Measurements from ENCODE around the gene B3GNT2.

B3GNT2 gene

DNA sequence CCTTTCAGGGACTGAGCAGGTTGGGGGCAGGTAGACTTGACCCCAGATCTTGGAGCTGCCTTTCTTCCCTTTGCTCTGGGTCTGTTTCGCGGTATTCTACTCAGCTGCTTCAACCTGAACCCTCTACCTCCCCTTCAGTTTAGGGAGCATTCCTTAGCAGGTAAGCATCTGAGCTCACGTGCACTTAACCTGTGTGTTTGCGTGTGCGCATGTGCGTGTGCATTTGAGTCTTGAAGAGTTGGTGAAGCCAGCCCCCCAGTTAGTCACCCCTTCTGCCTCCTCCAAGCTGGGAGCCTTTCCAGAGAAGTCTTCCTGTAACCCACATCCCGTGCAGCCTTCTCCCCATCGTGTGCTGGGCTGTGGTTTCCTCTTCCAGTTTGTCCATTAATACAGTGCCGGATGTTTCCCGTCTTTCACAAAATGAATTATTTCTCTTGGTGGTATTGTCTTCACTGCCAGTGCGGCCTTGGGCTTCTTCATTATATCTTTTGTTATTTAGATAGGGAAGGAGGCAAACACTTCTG is 33.2 kb downstream of the B3GNT2 start:
- TF ChIP-seq, protein P1, sequence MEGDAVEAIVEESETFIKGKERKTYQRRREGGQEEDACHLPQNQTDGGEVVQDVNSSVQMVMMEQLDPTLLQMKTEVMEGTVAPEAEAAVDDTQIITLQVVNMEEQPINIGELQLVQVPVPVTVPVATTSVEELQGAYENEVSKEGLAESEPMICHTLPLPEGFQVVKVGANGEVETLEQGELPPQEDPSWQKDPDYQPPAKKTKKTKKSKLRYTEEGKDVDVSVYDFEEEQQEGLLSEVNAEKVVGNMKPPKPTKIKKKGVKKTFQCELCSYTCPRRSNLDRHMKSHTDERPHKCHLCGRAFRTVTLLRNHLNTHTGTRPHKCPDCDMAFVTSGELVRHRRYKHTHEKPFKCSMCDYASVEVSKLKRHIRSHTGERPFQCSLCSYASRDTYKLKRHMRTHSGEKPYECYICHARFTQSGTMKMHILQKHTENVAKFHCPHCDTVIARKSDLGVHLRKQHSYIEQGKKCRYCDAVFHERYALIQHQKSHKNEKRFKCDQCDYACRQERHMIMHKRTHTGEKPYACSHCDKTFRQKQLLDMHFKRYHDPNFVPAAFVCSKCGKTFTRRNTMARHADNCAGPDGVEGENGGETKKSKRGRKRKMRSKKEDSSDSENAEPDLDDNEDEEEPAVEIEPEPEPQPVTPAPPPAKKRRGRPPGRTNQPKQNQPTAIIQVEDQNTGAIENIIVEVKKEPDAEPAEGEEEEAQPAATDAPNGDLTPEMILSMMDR (IDR thresholded peaks at IDR 0.05; ENCODE audit: insufficient read depth, low read depth, low read length, missing control alignments) = no peak
- no peak for DNase-seq (ENCODE audit: low read depth)

DNA sequence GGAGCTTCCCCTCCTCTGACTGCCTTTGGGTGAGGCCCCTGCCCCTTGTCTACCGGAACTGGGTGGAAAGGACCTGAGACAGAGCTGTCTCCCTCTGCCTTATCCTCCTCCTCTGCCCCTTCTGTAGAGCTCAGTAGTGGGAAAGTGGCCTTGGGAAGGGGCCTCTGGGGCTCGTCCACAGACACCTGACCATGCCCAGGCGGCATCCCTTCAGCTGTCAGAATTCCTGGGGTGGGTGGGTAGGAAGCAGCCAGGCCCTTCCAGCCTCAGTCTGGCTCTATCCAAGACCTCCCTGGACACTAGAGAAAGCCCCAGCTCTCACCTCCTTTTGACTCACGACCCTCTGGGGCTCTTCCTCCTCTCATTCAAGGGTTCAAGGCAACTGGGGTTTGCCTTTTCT is 35.6 kb downstream of the B3GNT2 start:
- DNase-seq (ENCODE audit: low read depth) = no peak
- TF ChIP-seq, protein P1 (IDR thresholded peaks at IDR 0.05; ENCODE audit: insufficient read depth, low read depth, low read length, missing control alignments) = no peak
- no peak overlapping the region for H3K4me3 ChIP-seq (ENCODE audit: low read depth, low read length)

More for the DNA sequence above, 33.2 kb downstream of the B3GNT2 start:
- no peak overlapping the region for H3K4me3 ChIP-seq (ENCODE audit: low read depth, low read length)

DNA sequence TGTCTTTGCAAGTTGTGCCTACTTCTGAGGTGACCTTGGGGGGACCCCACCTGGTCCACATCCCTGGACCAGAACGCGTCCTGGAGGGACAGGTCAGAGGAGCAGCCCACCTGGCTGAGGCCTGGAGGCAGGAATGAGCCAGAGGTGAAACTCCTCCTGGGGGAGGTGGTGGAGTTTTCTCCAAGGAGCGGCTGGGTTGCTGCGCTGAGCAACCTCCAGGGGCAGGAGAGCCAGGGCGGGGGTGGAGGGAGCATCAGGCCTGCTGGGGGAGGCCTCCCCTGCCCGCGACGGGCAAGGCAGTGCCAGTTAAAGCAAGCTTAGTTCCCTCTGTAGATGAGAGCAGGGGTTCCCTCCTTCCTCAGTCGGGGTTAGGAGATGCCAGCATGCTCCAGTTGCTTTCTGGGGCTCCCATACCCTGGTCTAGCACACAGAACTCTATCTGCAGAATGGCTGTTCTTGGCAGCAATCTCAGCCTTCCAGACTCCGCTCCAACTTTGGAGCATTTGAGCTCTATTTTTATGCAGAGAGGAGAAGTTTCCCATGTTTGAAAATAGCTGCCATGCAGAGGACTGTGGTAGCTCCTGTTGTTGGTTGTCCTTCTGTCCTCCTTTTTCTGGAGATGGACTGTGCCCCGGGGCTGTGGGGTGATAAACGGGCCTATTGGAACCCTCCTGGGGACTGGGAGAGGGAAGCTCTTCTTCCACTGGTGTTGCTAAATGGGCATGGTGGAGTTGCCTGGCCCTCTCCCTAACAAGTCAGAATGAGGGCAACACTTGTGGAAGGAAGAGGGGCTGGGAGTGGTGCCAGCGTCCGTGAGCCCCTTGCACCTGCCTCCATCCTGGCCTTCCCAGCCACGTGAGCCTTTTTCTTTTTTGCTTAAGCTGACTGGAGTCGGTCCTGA is 39.1 kb downstream of the B3GNT2 start:
- no peak for DNase-seq (ENCODE audit: low read depth)
- no peak overlapping the region for H3K4me3 ChIP-seq (ENCODE audit: low read depth, low read length)
- TF ChIP-seq, protein P1 (IDR thresholded peaks at IDR 0.05; ENCODE audit: insufficient read depth, low read depth, low read length, missing control alignments) = no peak

DNA sequence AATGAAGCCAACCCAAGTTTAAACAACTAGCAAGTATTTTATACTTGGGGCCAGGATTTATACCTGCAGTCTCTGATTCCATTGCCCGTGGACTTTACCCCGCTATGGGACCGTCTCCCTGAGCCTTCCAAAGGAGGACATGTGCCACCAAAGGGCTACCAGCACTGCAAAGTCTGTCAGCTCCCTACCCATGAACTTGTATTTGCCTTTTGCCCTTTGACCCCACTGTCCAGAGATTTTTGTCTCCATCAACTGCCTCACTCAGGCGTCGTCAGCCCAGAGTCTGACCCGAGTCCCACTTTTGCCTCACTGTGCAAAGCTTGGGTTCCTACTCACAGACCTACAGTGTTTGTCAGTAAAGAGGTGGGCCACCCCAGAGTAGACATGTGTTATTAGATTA is 40.6 kb downstream of the B3GNT2 start:
- no peak for DNase-seq (ENCODE audit: low read depth)
- TF ChIP-seq, protein P1 (IDR thresholded peaks at IDR 0.05; ENCODE audit: insufficient read depth, low read depth, low read length, missing control alignments) = no peak

DNA sequence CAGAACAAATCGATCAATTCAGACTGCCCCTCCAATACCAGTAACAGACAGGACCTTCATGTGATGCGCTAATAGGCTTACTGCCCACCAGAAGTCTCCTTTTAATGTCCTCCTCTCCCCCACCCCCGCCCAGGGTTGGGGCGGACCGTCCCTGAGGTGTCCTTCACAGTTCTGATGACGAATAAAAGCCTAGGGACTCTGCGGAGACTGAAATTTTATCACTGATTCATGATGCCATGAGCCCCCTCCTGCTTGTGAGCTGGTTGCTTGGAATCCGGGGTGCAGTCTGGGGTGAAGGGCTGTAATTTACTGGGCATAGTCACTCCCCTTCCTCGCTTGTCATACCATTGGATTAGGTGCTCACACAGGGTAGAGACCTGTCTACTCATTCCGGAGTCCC is 42.3 kb downstream of the B3GNT2 start:
- H3K4me3 ChIP-seq (ENCODE audit: low read depth, low read length) = no peak overlapping the region
- TF ChIP-seq, protein P1 (IDR thresholded peaks at IDR 0.05; ENCODE audit: insufficient read depth, low read depth, low read length, missing control alignments) = no peak
- no peak for DNase-seq (ENCODE audit: low read depth)

More for the DNA sequence above, 40.6 kb downstream of the B3GNT2 start:
- H3K4me3 ChIP-seq (ENCODE audit: low read depth, low read length) = no peak overlapping the region

DNA sequence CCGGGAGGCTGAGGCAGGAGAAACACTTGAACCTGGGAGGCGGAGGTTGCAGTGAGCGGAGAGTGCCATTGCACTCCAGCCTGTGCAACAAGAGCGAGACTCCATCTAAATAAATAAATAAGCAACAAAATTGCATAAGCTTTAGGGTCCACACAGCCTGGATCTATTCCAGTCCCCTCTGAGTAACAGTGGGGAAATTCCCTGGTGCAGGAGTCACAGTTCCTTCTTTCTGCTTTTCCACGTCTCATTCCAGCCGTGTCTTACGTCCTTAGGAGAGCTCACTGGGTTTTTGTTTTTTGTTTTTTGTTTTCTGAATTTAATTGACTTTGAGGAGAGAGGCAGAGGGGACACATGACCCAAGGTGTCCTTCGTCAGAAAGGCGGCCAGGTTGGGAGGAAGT is 44.6 kb downstream of the B3GNT2 start:
- H3K4me3 ChIP-seq (ENCODE audit: low read depth, low read length) = no peak overlapping the region
- TF ChIP-seq, protein P1 (IDR thresholded peaks at IDR 0.05; ENCODE audit: insufficient read depth, low read depth, low read length, missing control alignments) = no peak
- no peak for DNase-seq (ENCODE audit: low read depth)

Data from GM12865 (cell line).